Retinal pigment epithelial cell (primary cell): ENCODE measurements around the gene LPCAT2.

Experiments used
- DNase-seq: peaks from one replicate; pipeline ENCODE4 v3.0.0-alpha.2; 2010; ENCODE audit warnings: low read depth
- H3K4me3 ChIP-seq: 2 replicates; pipeline ENCODE4 v1.5.1; 2011; ENCODE audit warnings: mild to moderate bottlenecking, low read length, control low read depth, moderate library complexity
- TF ChIP-seq, protein P1 (sequence below): conservative IDR thresholded peaks from 2 replicates; pipeline ENCODE4 v1.5.1; 2011; ENCODE audit warnings: low read depth, low read length, control low read depth, inconsistent platforms

The LPCAT2 gene

GRCh38 chr16:55475919-55476318, 33.0 kb upstream of the LPCAT2 start:
- H3K4me3 ChIP-seq = no peak overlapping the region
- TF ChIP-seq, protein P1, sequence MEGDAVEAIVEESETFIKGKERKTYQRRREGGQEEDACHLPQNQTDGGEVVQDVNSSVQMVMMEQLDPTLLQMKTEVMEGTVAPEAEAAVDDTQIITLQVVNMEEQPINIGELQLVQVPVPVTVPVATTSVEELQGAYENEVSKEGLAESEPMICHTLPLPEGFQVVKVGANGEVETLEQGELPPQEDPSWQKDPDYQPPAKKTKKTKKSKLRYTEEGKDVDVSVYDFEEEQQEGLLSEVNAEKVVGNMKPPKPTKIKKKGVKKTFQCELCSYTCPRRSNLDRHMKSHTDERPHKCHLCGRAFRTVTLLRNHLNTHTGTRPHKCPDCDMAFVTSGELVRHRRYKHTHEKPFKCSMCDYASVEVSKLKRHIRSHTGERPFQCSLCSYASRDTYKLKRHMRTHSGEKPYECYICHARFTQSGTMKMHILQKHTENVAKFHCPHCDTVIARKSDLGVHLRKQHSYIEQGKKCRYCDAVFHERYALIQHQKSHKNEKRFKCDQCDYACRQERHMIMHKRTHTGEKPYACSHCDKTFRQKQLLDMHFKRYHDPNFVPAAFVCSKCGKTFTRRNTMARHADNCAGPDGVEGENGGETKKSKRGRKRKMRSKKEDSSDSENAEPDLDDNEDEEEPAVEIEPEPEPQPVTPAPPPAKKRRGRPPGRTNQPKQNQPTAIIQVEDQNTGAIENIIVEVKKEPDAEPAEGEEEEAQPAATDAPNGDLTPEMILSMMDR = no peak
- DNase-seq = no peak

DNA sequence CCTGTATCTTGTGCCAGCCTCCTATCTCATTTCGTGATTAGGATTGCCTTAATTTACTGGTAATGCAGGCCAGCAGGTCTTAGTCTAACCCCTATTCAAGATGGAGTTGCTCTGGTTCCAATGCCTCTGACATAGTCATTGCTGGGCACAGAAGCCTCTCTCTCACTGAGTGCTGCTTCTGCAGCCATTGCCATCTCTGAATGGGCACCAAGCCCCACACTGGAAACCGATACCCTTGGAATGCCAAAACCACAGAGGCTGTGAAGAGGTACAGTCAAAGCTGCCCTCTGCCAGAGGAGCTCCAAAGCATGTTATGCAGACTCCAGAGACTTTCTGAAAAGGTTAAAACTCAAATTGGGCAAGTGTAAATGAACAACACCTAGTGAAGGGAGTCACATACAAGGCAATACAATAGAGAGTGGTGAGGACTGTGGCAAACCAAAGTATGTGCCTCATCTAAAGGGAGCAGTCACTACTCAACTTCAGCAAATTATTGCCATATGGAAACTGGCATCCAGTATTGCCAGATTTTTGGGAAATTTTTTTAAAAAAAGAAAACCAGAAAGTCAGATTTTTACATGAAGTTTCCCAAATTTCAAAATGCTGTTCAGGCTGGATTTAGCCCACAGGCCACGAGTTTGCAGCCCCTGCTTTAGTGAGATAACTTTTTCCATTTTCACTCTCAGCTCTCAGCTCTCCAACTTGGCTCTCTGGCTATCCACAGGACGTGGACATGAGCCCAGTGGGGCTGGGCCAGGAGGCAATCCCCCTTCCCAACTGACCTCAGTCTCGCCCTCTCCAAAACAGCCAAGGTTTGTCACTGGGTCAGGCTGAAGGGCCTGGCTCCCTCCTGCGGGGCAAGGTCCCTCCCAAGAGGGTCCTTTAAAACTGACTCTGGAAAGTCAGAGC, 32.0 kb upstream of the LPCAT2 start:
- TF ChIP-seq, protein P1 = no peak
- H3K4me3 ChIP-seq = no peak overlapping the region
- DNase-seq = no peak

DNA sequence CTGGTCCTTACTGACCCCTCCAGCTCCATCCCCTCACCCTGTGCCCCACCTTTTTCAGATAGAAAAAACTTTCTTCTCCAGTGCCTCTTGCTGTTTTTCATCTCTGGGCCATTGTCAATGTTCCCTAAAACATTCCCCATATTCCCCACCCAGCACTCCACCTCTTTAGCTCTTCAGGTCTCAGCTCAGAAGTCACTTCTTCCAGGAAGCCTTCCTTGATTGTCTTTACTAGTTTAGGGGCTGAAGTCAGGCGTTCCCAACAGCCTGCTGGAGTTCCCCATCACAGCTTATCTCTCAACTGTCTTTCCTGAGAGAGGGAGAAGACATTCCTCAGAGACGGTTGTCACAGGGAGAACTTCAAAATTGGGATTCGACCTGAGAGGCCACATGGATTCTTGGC, 31.1 kb upstream of the LPCAT2 start:
- DNase-seq = no peak
- no peak overlapping the region for H3K4me3 ChIP-seq
- TF ChIP-seq, protein P1 = no peak

DNA sequence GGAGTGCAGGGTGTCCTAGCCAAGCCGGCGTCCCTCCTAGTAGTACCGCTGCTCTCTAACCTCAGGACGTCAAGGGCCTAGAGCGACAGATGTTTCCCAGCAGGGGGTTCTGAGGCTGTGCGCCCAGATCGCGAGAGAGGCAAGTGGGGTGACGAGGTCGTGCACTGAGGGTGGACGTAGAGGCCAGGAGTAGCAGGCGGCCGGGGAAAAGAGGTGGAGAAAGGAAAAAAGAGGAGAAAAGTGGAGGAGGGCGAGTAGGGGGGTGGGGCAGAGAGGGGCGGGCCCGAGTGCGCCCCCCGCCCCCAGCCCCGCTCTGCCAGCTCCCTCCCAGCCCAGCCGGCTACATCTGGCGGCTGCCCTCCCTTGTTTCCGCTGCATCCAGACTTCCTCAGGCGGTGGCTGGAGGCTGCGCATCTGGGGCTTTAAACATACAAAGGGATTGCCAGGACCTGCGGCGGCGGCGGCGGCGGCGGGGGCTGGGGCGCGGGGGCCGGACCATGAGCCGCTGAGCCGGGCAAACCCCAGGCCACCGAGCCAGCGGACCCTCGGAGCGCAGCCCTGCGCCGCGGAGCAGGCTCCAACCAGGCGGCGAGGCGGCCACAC, 29.9 kb upstream of the LPCAT2 start, which contains the start of gene MMP2:
Gene MMP2 (plus strand): TSS at position 372 of the 603 bp plus-strand sequence. CDS start 282 bp downstream, outside the sequence.
- H3K4me3 ChIP-seq = peak within 1 kb of the TSS; percentile 64
- TF ChIP-seq, protein P1 = no peak
- no peak for DNase-seq

DNA sequence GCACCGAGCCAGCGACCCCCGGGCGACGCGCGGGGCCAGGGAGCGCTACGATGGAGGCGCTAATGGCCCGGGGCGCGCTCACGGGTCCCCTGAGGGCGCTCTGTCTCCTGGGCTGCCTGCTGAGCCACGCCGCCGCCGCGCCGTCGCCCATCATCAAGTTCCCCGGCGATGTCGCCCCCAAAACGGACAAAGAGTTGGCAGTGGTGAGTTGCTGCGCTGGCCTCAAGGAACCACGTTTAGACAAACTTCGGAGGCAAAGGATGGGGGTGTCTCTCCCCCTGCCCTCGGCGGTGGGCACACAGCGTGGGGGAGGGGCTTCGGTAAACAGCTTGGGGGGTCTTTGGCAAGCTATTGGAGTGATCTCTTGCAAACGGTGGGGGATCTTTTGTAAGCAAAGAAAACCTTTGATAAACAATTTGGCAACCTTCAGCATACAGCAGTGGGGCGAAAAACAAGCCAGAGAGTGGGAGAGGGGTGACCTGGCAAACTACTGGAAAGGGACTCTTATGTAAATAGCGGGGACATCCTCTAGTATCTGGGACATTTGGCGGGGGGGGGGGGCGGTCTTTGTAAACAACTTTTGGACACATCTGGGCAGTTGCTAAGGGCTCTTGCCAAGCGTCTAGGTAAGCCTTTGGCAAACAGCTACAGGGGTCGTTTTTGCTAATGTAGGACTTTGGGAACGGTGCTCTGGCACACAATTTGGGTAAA, 29.3 kb upstream of the LPCAT2 start:
- no peak for DNase-seq
- H3K4me3 ChIP-seq = peak overlapping the region; percentile 64
- TF ChIP-seq, protein P1 = no peak

DNA sequence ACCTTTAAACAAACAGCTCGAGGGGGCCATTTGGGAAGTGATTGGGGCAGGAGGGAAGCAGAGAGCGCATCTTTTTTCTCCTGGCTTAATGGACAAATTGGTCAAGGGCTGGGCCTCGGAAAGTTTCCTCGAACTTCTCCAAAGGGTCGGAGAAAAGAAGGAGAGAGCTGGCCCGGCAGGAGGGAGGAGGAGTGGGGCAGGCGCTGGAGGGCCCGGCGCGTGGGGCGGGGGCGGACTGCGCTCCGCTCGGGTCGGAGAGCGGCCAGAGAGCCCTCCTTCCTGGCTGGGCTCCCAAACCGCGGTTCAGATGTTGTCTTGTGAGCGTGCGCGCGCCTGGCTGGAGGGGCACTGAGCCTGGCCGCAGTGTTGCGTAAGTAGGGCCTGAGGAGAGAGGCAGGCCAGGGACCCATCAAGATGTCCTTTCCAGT, 28.6 kb upstream of the LPCAT2 start:
- peak overlapping the region; percentile 64 for H3K4me3 ChIP-seq
- peak; percentile 39 for DNase-seq
- TF ChIP-seq, protein P1 = no peak
